ENCODE results near the gene CLDN34.

DNA sequence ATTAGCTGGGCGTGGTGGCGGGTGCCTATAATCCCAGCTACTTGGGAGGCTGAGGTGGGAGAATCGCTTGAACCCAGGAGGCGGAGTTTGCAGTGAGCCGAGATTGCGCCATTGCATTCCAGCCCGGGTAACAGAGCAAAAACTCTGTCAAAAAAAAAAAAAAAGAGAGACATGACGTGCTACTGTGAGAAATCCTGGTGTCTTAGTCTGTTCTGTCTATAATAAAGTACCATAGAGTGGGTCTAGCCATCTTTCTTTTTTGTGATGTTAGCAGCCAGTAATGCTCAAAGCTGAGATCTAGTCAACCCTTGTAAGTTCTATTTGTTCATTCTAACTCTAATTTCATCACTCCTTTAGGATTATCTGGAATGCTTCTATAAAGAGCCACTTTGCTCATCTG is 38.9 kb downstream of the CLDN34 start:
- TF ChIP-seq, protein P1, sequence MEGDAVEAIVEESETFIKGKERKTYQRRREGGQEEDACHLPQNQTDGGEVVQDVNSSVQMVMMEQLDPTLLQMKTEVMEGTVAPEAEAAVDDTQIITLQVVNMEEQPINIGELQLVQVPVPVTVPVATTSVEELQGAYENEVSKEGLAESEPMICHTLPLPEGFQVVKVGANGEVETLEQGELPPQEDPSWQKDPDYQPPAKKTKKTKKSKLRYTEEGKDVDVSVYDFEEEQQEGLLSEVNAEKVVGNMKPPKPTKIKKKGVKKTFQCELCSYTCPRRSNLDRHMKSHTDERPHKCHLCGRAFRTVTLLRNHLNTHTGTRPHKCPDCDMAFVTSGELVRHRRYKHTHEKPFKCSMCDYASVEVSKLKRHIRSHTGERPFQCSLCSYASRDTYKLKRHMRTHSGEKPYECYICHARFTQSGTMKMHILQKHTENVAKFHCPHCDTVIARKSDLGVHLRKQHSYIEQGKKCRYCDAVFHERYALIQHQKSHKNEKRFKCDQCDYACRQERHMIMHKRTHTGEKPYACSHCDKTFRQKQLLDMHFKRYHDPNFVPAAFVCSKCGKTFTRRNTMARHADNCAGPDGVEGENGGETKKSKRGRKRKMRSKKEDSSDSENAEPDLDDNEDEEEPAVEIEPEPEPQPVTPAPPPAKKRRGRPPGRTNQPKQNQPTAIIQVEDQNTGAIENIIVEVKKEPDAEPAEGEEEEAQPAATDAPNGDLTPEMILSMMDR (IDR thresholded peaks at IDR 0.05), result no peak
- TF ChIP-seq EZH2 (IDR thresholded peaks at IDR 0.05; ENCODE audit: borderline replicate concordance, insufficient read depth, low read depth, low read length, poor library complexity, severe bottlenecking), result no peak
